Gastroesophageal sphincter (tissue), 4 donors: ENCODE data around the gene AGBL1. TPM values are rescaled to one million over a fixed set of nuclear protein-coding genes. Genes with fewer than 3 reads are reported as not detected.

Experiments
- ATAC-seq: fragments of 150-250 bp; one replicate; pipeline ENCODE4 v1.9.1; 2016; ENCODE audit warnings: mild to moderate bottlenecking, moderate library complexity
- H3K27ac ChIP-seq, 4 donors: fragments of 200-600 bp; sonication (generic) in 3 of 4; 1 replicate in 3 of 4; 2 replicates in 1 of 4; pipeline ENCODE4 v1.5.1; 2016 to 2019
- H3K27me3 ChIP-seq: fragments of 200-600 bp; sonication (generic); one replicate; pipeline ENCODE4 v1.5.1; 2019
- H3K36me3 ChIP-seq, 2 donors: fragments of 200-600 bp; sonication (generic); one replicate each; pipeline ENCODE4 v1.5.1; 2019; ENCODE audit warnings: control low read depth in 1 of 2
- H3K4me1 ChIP-seq, 3 donors: fragments of 200-600 bp; sonication (generic); 1 replicate in 2 of 3; 2 replicates in 1 of 3; pipeline ENCODE4 v1.5.1; 2016 to 2019; ENCODE audit warnings: control low read depth in 2 of 3
- H3K4me3 ChIP-seq, 2 donors: fragments of 200-600 bp; sonication (generic); one replicate each; pipeline ENCODE4 v1.5.1; 2019; ENCODE audit warnings: mild to moderate bottlenecking in 1 of 2, moderate library complexity in 1 of 2
- H3K9me3 ChIP-seq, 3 donors: fragments of 200-600 bp; sonication (generic); one replicate each; pipeline ENCODE4 v1.5.1; 2017 to 2019; ENCODE audit warnings: control low read depth in 2 of 3
- CTCF ChIP-seq, 4 experiments: fragments of 200-600 bp in 2 of 4; fragments of 450-650 bp in 2 of 4; sonication (generic) in 1 of 4; IDR thresholded peaks; one replicate each; pipeline ENCODE4 v1.5.1; 2017 to 2019; ENCODE audit warnings: antibody characterized with exemption in 4 of 4, mild to moderate bottlenecking in 2 of 4, moderate library complexity in 2 of 4
- EP300 ChIP-seq: sonication (generic); formaldehyde crosslinking; IDR thresholded peaks from one replicate; pipeline ENCODE4 v1.6.1; 2017; ENCODE audit warnings: antibody characterized with exemption, mild to moderate bottlenecking
- POLR2A ChIP-seq, 2 donors: fragments of 450-650 bp; IDR thresholded peaks; one replicate each; pipeline ENCODE4 v1.6.1; 2017; ENCODE audit warnings: antibody characterized with exemption in 2 of 2, mild to moderate bottlenecking in 2 of 2, moderate library complexity in 1 of 2
- POLR2AphosphoS5 ChIP-seq: sonication (generic); formaldehyde crosslinking; IDR thresholded peaks from one replicate; pipeline ENCODE4 v1.6.1; 2017; ENCODE audit warnings: antibody characterized with exemption
- WGBS, 2 donors: methylation state at CpG; one replicate each; pipeline ENCODE4 v1.1.5; 2018; ENCODE audit warnings: low coverage in 1 of 2; 5-methylcytosine and 5-hydroxymethylcytosine counted together
- total RNA-seq, 4 donors: library from RNA; depleted of rRNA; stranded (reverse); fragments of >200 nt; gene quantifications; one replicate each; pipeline ENCODE4 v1.1.0, GENCODE V29; 2016

AGBL1 gene
- total RNA-seq, 4 donors from 2014 or later, result 0.12 to 0.13 TPM; not detected in 2

- no peak for ATAC-seq
- Histone ChIP-seq H3K9me3 (no peaks in the 10 kb centered on the region), H3K27me3 (no peaks in the 10 kb centered on the region), H3K27ac (no peak overlapping the region), H3K36me3 (no peaks in the 10 kb centered on the region), H3K4me3 (no peak overlapping the region), H3K4me1 (no peaks in the 10 kb centered on the region)
- 21 to 25% methylated on average over 1 of the region's 1 CpG for WGBS, 2 donors
- TF ChIP-seq EP300, result no peak
- no peak for TF ChIP-seq POLR2A (IDR thresholded peaks at IDR 0.05)
- no peak for TF ChIP-seq POLR2AphosphoS5
- no peak for TF ChIP-seq CTCF (IDR thresholded peaks at IDR 0.05)
Observed at GRCh38 chr15:86885616-86886015, 805.9 kb downstream of the AGBL1 start.

GRCh38 chr15:86892774-86893449 lies 813.2 kb downstream of the AGBL1 start:
- no peak overlapping the region for H3K4me3 ChIP-seq
- no peaks in the 10 kb centered on the region for H3K9me3 ChIP-seq
- ATAC-seq, result no peak
- H3K27me3 ChIP-seq, result no peaks in the 10 kb centered on the region
- WGBS, 2 donors, result 33% methylated on average over 9 to 10 of the region's 10 CpGs
- no peak overlapping the region for H3K27ac ChIP-seq
- no peak for TF ChIP-seq POLR2AphosphoS5
- no peak for TF ChIP-seq EP300
- TF ChIP-seq CTCF (IDR thresholded peaks at IDR 0.05), result no peak
- TF ChIP-seq POLR2A (IDR thresholded peaks at IDR 0.05), result no peak
- no peaks in the 10 kb centered on the region for H3K36me3 ChIP-seq
- no peaks in the 10 kb centered on the region for H3K4me1 ChIP-seq

- Histone ChIP-seq H3K27ac (no peak overlapping the region), H3K4me1 (no peaks in the 10 kb centered on the region), H3K4me3 (no peak overlapping the region), H3K36me3 (no peaks in the 10 kb centered on the region), H3K9me3 (no peaks in the 10 kb centered on the region), H3K27me3 (no peaks in the 10 kb centered on the region)
- no peak for ATAC-seq
- TF ChIP-seq POLR2A (IDR thresholded peaks at IDR 0.05), result no peak
- TF ChIP-seq POLR2AphosphoS5, result no peak
- TF ChIP-seq CTCF (IDR thresholded peaks at IDR 0.05), result no peak
- no peak for TF ChIP-seq EP300
- WGBS, 2 donors, result 56% methylated on average over 3 of the region's 3 CpGs; no CpG with 5 or more reads in 1 of the 2 donors
Observed at GRCh38 chr15:86894269-86894668, 814.6 kb downstream of the AGBL1 start.

- peaks cover 0 to 12% (median 0%) of the 10 kb centered on the region in 3 donors for H3K4me1 ChIP-seq
- H3K27ac ChIP-seq, result no peak overlapping the region
- no peak overlapping the region for H3K4me3 ChIP-seq
- H3K27me3 ChIP-seq, result no peaks in the 10 kb centered on the region
- WGBS, 2 donors, result 43 to 76% methylated on average over 3 to 4 of the region's 4 CpGs
- TF ChIP-seq EP300, result no peak
- TF ChIP-seq CTCF (IDR thresholded peaks at IDR 0.05), result no peak
- no peak for TF ChIP-seq POLR2AphosphoS5
- TF ChIP-seq POLR2A (IDR thresholded peaks at IDR 0.05), result no peak
- H3K36me3 ChIP-seq, result no peaks in the 10 kb centered on the region
- no peak for ATAC-seq
- H3K9me3 ChIP-seq, result no peaks in the 10 kb centered on the region
Observed at GRCh38 chr15:86903642-86904421, 824.2 kb downstream of the AGBL1 start.
